OCI-LY3 (cell line): ENCODE measurements around the gene LRTM2.
A peak's percentile ranks its signal among the peaks of the same experiment; 100 is the strongest.

Experiments
- H2AFZ ChIP-seq: fragments of 200-600, 300-600 bp; shearing (Covaris generic); 2 replicates; pipeline ENCODE4 v1.6.0; 2014; ENCODE audit warnings: antibody characterized with exemption, low read depth, low read length
- H3K27ac ChIP-seq: fragments of 200-600, 300-600 bp; sonication (generic); 2 replicates; pipeline ENCODE4 v1.5.1; 2014; ENCODE audit warnings: mild to moderate bottlenecking, low read length, moderate library complexity, mixed read lengths
- H3K27me3 ChIP-seq: fragments of 200-600, 300-600 bp; sonication (generic); 2 replicates; pipeline ENCODE4 v1.6.1; 2014; ENCODE audit warnings: low read depth, low read length, mixed read lengths
- H3K36me3 ChIP-seq: fragments of 200-600, 300-600 bp; sonication (generic); replicated peaks from 2 replicates; pipeline ENCODE3; 2014; ENCODE audit warnings: low read depth, low read length, mixed read lengths
- H3K4me1 ChIP-seq: fragments of 300-600, 200-600 bp; sonication (generic); 2 replicates; pipeline ENCODE4 v1.6.1; 2014; ENCODE audit warnings: low read length, mixed read lengths
- H3K4me2 ChIP-seq: fragments of 200-600, 300-600 bp; sonication (generic); 2 replicates; pipeline ENCODE4 v1.6.1; 2014; ENCODE audit warnings: low read length, mixed read lengths
- H3K4me3 ChIP-seq: fragments of 300-600, 200-600 bp; sonication (generic); 2 replicates; pipeline ENCODE4 v1.5.1; 2014; ENCODE audit warnings: antibody characterized with exemption, mild to moderate bottlenecking, low read length, moderate library complexity
- H3K79me2 ChIP-seq: fragments of 300-600, 200-600 bp; shearing (Covaris generic); 2 replicates; pipeline ENCODE4 v1.6.1; 2014; ENCODE audit warnings: mild to moderate bottlenecking, low read length, mixed read lengths
- H3K9ac ChIP-seq: fragments of 300-600, 200-600 bp; shearing (Covaris generic); 2 replicates; pipeline ENCODE4 v1.6.0; 2014; ENCODE audit warnings: mild to moderate bottlenecking, low read length, moderate library complexity
- H3K9me3 ChIP-seq: fragments of 200-600, 300-600 bp; shearing (Covaris generic); 2 replicates; pipeline ENCODE4 v1.6.1; 2014; ENCODE audit warnings: low read length, mixed read lengths; ENCODE audit not compliant: insufficient read depth
- H4K20me1 ChIP-seq: fragments of 200-600, 300-600 bp; sonication (generic); 2 replicates; pipeline ENCODE4 v1.6.1; 2016; ENCODE audit warnings: low read length, mixed read lengths; ENCODE audit not compliant: insufficient read depth
- EZH2phosphoT487 ChIP-seq: fragments of 200-600 bp; shearing (Covaris generic); IDR thresholded peaks from 2 replicates; pipeline ENCODE4 v1.6.1; 2018; ENCODE audit warnings: antibody characterized with exemption, mixed run types, low read depth
- TF ChIP-seq, protein P1 (sequence below): fragments of 200-600, 300-600 bp; sonication (generic); IDR thresholded peaks from 2 replicates; pipeline ENCODE4 v1.5.1; 2014; ENCODE audit warnings: antibody characterized with exemption, low read length, low read depth

Gene LRTM2

GRCh38 chr12:1811281-1811947 lies 9.0 kb upstream of the LRTM2 start:
- Histone ChIP-seq H3K4me3 (no peak overlapping the region), H3K79me2 (no peaks in the 10 kb centered on the region), H3K36me3 (no peaks in the 10 kb centered on the region), H3K4me1 (peaks cover 20% of the 10 kb centered on the region), H2AFZ (no peak overlapping the region), H3K4me2 (no peak overlapping the region), H3K27me3 (peaks cover 20% of the 10 kb centered on the region; the same call in 1 of the 2 replicates), H3K27ac (no peak overlapping the region), H3K9ac (no peak overlapping the region), H4K20me1 (no peaks in the 10 kb centered on the region), H3K9me3 (no peaks in the 10 kb centered on the region)
- TF ChIP-seq, protein P1, sequence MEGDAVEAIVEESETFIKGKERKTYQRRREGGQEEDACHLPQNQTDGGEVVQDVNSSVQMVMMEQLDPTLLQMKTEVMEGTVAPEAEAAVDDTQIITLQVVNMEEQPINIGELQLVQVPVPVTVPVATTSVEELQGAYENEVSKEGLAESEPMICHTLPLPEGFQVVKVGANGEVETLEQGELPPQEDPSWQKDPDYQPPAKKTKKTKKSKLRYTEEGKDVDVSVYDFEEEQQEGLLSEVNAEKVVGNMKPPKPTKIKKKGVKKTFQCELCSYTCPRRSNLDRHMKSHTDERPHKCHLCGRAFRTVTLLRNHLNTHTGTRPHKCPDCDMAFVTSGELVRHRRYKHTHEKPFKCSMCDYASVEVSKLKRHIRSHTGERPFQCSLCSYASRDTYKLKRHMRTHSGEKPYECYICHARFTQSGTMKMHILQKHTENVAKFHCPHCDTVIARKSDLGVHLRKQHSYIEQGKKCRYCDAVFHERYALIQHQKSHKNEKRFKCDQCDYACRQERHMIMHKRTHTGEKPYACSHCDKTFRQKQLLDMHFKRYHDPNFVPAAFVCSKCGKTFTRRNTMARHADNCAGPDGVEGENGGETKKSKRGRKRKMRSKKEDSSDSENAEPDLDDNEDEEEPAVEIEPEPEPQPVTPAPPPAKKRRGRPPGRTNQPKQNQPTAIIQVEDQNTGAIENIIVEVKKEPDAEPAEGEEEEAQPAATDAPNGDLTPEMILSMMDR: no peak
- no peak for TF ChIP-seq EZH2phosphoT487

- Histone ChIP-seq H2AFZ (no peak overlapping the region), H3K79me2 (no peaks in the 10 kb centered on the region), H3K36me3 (no peaks in the 10 kb centered on the region), H4K20me1 (no peaks in the 10 kb centered on the region), H3K9ac (no peak overlapping the region), H3K4me3 (no peak overlapping the region), H3K27ac (no peak overlapping the region), H3K4me2 (no peak overlapping the region), H3K27me3 (peaks cover 22% of the 10 kb centered on the region; the same call in 1 of the 2 replicates), H3K9me3 (no peaks in the 10 kb centered on the region), H3K4me1 (peaks cover 20% of the 10 kb centered on the region)
- no peak for TF ChIP-seq EZH2phosphoT487
- TF ChIP-seq, protein P1: no peak
Measured at GRCh38 chr12:1811948-1812291, 8.4 kb upstream of the LRTM2 start.

DNA sequence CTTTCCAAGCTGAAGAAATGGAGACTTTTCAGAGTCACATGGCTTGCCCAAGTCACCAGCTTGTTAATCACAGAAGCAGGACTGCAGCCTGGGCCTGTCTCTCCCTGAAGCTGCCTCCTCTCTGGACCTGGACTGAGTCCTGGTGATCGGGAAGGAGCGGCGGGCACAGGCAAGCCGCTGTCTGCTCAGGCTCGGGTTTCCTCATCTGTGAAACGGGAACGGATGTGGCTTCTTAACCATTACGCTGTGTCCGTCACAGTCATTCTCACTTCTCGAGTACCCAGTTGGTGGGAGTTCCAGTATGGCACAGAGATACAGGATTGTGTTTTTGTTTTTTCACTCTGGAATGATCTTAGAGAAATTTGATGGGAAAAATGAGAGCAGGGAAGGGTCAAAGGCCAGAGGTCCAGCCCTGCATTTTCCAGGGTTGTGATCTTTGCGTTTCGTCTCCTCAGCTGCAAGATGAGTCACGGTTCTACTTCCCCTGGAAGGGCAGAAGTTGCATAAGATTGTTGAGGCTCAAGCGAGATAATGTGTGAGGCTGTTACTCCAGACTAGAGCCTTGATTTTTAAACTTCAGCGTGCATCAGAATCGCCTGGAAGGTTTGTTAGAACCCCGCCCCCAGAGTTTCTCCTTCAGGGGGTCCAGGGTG lies 7.6 kb upstream of the LRTM2 start:
- peak overlapping the region; percentile 10 for H3K27ac ChIP-seq
- peak overlapping the region; percentile 70 for H3K4me2 ChIP-seq
- no peaks in the 10 kb centered on the region for H3K9me3 ChIP-seq
- H4K20me1 ChIP-seq: no peaks in the 10 kb centered on the region
- TF ChIP-seq, protein P1: no peak
- no peak for TF ChIP-seq EZH2phosphoT487
- no peaks in the 10 kb centered on the region for H3K36me3 ChIP-seq
- H3K79me2 ChIP-seq: no peaks in the 10 kb centered on the region
- peaks cover 22% of the 10 kb centered on the region; the same call in 1 of the 2 replicates for H3K27me3 ChIP-seq
- peak overlapping the region; percentile 39 for H2AFZ ChIP-seq
- H3K4me1 ChIP-seq: peaks cover 20% of the 10 kb centered on the region
- H3K4me3 ChIP-seq: peak overlapping the region; percentile 50
- peak overlapping the region; percentile 41; the same call in 1 of the 2 replicates for H3K9ac ChIP-seq

- H3K79me2 ChIP-seq: no peaks in the 10 kb centered on the region
- H3K4me2 ChIP-seq: no peak overlapping the region
- H4K20me1 ChIP-seq: no peaks in the 10 kb centered on the region
- H3K9ac ChIP-seq: no peak overlapping the region
- H3K4me1 ChIP-seq: peaks cover 20% of the 10 kb centered on the region
- no peak overlapping the region for H2AFZ ChIP-seq
- H3K27me3 ChIP-seq: peaks cover 22% of the 10 kb centered on the region; the same call in 1 of the 2 replicates
- H3K9me3 ChIP-seq: no peaks in the 10 kb centered on the region
- no peaks in the 10 kb centered on the region for H3K36me3 ChIP-seq
- no peak overlapping the region for H3K4me3 ChIP-seq
- no peak overlapping the region for H3K27ac ChIP-seq
- TF ChIP-seq, protein P1: no peak
- no peak for TF ChIP-seq EZH2phosphoT487
Measured at GRCh38 chr12:1814266-1814665, 6.1 kb upstream of the LRTM2 start.
